ENCODE measurements around the gene OGN.

The OGN gene

GRCh38 chr9:92342825-92343488, 61.4 kb downstream of the OGN start:
- DNase-seq = no peak

- DNase-seq = no peak
Observed at GRCh38 chr9:92341578-92341977, 62.8 kb downstream of the OGN start.

DNA sequence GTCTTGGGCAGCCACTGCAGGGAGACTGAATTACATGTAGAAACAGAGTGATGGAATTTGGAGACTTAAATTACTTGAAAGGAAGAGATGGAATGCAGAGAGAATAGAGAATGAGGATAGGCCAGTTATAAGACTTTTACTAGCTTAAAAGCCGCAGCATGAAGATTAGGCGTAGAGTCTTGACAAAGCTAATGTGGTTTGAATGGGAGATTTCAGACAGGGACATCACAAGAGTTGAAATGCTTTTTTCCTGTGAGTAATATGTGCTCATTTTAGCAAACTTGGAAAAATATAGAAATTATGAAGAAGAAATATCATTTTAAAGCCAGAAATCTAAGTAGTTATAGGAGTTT, 71.1 kb downstream of the OGN start:
- no peak for DNase-seq
